ENCODE measurements around the gene YEATS4.

DNA sequence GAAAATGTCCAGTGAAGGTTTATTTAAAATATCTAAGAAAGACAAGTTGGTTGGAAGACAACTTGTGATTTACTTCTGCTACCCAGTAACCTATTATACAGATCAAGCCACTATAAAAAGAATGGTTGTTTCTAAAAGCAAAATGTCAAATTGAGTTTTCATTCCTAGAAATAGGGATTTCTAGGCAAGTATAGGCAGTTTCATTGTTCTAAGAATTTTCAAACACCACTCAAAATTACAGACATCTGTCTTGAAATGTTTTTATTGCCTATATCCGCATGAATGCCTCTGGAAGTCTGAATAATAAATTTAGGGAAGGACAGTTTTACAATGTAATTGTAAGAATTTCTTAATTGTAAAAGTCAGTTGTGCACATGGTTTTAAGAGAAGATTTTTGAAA lies 8.6 kb downstream of the YEATS4 start:
- TF ChIP-seq EZH2 (IDR thresholded peaks at IDR 0.05; ENCODE audit: insufficient read depth, poor library complexity, severe bottlenecking) (no peak), EZH2phosphoT487 (IDR thresholded peaks at IDR 0.05; ENCODE audit: insufficient read depth, low read depth) (no peak)
